H1 (cell line): ENCODE results near the gene ACAP2. TPM values are rescaled to one million over a fixed set of nuclear protein-coding genes. Genes with fewer than 3 reads are reported as not detected.

Experiments
- CTCF ChIA-PET: fragments of 300-600 bp; sonication (Branson Sonifier 250); formaldehyde crosslinking; loops from one replicate; lab custom pipeline; 2021; ENCODE audit not compliant: partially characterized antibody; lab: Charles Lee
- POLR2A ChIA-PET: fragments of 300-600 bp; sonication (Branson Sonifier 250); formaldehyde crosslinking; loops from one replicate; lab custom pipeline; 2021; ENCODE audit warnings: inconsistent platforms; ENCODE audit not compliant: partially characterized antibody; lab: Charles Lee
- DNase-seq, 2 experiments: peaks; one replicate each; pipeline versions ENCODE4 v3.0.0 to v3.0.0-alpha.2; 2010 to 2022; ENCODE audit warnings: low spot score in 2 of 2, low read depth in 1 of 2, mixed read lengths in 1 of 2
- FAIRE-seq: peaks from 2 replicates; lab custom pipeline; 2011; peaks lifted over from hg19 to GRCh38; lab: Jason Lieb, UNC
- H2AFZ ChIP-seq: 2 replicates; pipeline ENCODE4 v1.8.1; 2012; ENCODE audit warnings: low read length, inconsistent platforms
- H2AK5ac ChIP-seq: 2 replicates; pipeline ENCODE4 v1.6.1; 2013; ENCODE audit warnings: low read depth, low read length
- H2BK120ac ChIP-seq: replicated peaks from 2 replicates; pipeline ENCODE3; 2013; ENCODE audit warnings: low read depth, low read length, inconsistent platforms
- H2BK12ac ChIP-seq: 2 replicates; pipeline ENCODE4 v1.6.1; 2013; ENCODE audit warnings: low read depth, low read length
- H2BK15ac ChIP-seq: 2 replicates; pipeline ENCODE4 v1.6.1; 2013; ENCODE audit warnings: low read length
- H2BK20ac ChIP-seq: 2 replicates; pipeline ENCODE4 v1.6.1; 2013; ENCODE audit warnings: low read length
- H2BK5ac ChIP-seq: 2 replicates; pipeline ENCODE4 v1.6.1; 2013; ENCODE audit warnings: low read depth, low read length
- H3K14ac ChIP-seq: 2 replicates; pipeline ENCODE4 v1.6.1; 2013; ENCODE audit warnings: inconsistent platforms; ENCODE audit not compliant: insufficient read length
- H3K18ac ChIP-seq: 2 replicates; pipeline ENCODE4 v1.6.1; 2013; ENCODE audit warnings: low read length; ENCODE audit errors: extremely low read depth
- H3K23ac ChIP-seq: 2 replicates; pipeline ENCODE4 v1.6.1; 2013; ENCODE audit warnings: inconsistent platforms; ENCODE audit not compliant: insufficient read length
- H3K23me2 ChIP-seq: 2 replicates; pipeline ENCODE4 v1.6.1; 2013; ENCODE audit warnings: low read depth, low read length
- H3K27ac ChIP-seq: 2 replicates; pipeline ENCODE4 v1.6.1; 2011; ENCODE audit warnings: low read depth, low read length, inconsistent platforms
- H3K27me3 ChIP-seq, 4 experiments: replicated peaks in 1 of 4; 1 replicate in 1 of 4; 2 replicates in 3 of 4; pipeline versions ENCODE4 v1.6.1 to v1.8.1; 2011 to 2013; ENCODE audit warnings: low read length in 3 of 4, mild to moderate bottlenecking in 3 of 4, inconsistent platforms in 2 of 4, mixed read lengths in 2 of 4, moderate library complexity in 1 of 4; ENCODE audit not compliant: control insufficient read depth in 3 of 4, insufficient read depth in 3 of 4; ENCODE audit errors: extremely low read depth in 1 of 4
- H3K36me3 ChIP-seq, 4 experiments: 2 replicates each; pipeline versions ENCODE4 v1.6.1 to v1.8.1; 2011 to 2013; ENCODE audit warnings: mild to moderate bottlenecking in 4 of 4, low read length in 3 of 4, moderate library complexity in 2 of 4, control low read depth in 1 of 4, inconsistent platforms in 1 of 4; ENCODE audit not compliant: insufficient read depth in 4 of 4, control insufficient read depth in 2 of 4
- H3K4ac ChIP-seq: replicated peaks from 2 replicates; pipeline ENCODE3; 2013; ENCODE audit warnings: low read length, low read depth, mixed read lengths, inconsistent platforms; ENCODE audit not compliant: insufficient read length
- H3K4me1 ChIP-seq, 4 experiments: replicated peaks in 1 of 4; 1 replicate in 1 of 4; 2 replicates in 3 of 4; pipeline versions ENCODE4 v1.6.1 to v1.8.1; 2011 to 2013; ENCODE audit warnings: low read length in 3 of 4, inconsistent platforms in 2 of 4, mixed read lengths in 1 of 4; ENCODE audit not compliant: insufficient read depth in 4 of 4, control insufficient read depth in 3 of 4
- H3K4me2 ChIP-seq, 2 experiments: 2 replicates each; pipeline versions ENCODE4 v1.6.1 to v1.8.1; 2011 to 2013; ENCODE audit warnings: low read depth in 2 of 2, low read length in 2 of 2, control low read depth in 1 of 2, inconsistent platforms in 1 of 2, mild to moderate bottlenecking in 1 of 2; ENCODE audit not compliant: insufficient read depth in 1 of 2
- H3K4me3 ChIP-seq, 4 experiments: fragments of 200-600, 300-600 bp in 1 of 4; sonication (generic), shearing (Covaris generic), sonication (Bioruptor Twin) in 1 of 4; 2 replicates each; pipeline versions ENCODE4 v1.5.1 to v1.8.1; 2011 to 2016; ENCODE audit warnings: low read length in 4 of 4, low read depth in 3 of 4, control low read depth in 2 of 4, inconsistent platforms in 2 of 4, mild to moderate bottlenecking in 2 of 4, mixed read lengths in 1 of 4, moderate library complexity in 1 of 4; ENCODE audit not compliant: insufficient read depth in 2 of 4; ENCODE audit errors: extremely low read depth in 1 of 4
- H3K56ac ChIP-seq: replicated peaks from 2 replicates; pipeline ENCODE3; 2013; ENCODE audit warnings: low read depth, mild to moderate bottlenecking, mixed read lengths, low read length, inconsistent platforms; ENCODE audit not compliant: insufficient read length
- H3K79me1 ChIP-seq: 2 replicates; pipeline ENCODE4 v1.6.1; 2013; ENCODE audit warnings: low read depth, low read length, control low read depth
- H3K79me2 ChIP-seq, 2 experiments: 2 replicates each; pipeline versions ENCODE4 v1.6.1 to v1.8.1; 2012 to 2013; ENCODE audit warnings: low read length in 2 of 2, mild to moderate bottlenecking in 2 of 2, inconsistent platforms in 1 of 2; ENCODE audit not compliant: insufficient read depth in 2 of 2, control insufficient read depth in 1 of 2
- H3K9ac ChIP-seq, 4 experiments: replicated peaks in 1 of 4; 1 replicate in 1 of 4; 2 replicates in 3 of 4; pipeline versions ENCODE4 v1.6.1 to v1.8.1; 2011 to 2013; ENCODE audit warnings: low read depth in 3 of 4, low read length in 3 of 4, control low read depth in 2 of 4, mild to moderate bottlenecking in 2 of 4, moderate library complexity in 2 of 4, inconsistent platforms in 1 of 4; ENCODE audit errors: extremely low read depth in 1 of 4
- H3K9me3 ChIP-seq, 2 experiments: 2 replicates each; pipeline versions ENCODE4 v1.6.1 to v1.8.1; 2012 to 2013; ENCODE audit warnings: mild to moderate bottlenecking in 2 of 2, moderate library complexity in 2 of 2, control low read depth in 1 of 2, inconsistent platforms in 1 of 2, low read depth in 1 of 2, low read length in 1 of 2, mixed read lengths in 1 of 2; ENCODE audit not compliant: insufficient read depth in 2 of 2
- H4K20me1 ChIP-seq, 2 experiments: replicated peaks in 1 of 2; 2 replicates each; pipeline versions ENCODE3 to v1.8.1; 2011 to 2013; ENCODE audit warnings: inconsistent platforms in 2 of 2, low read length in 2 of 2, mild to moderate bottlenecking in 1 of 2; ENCODE audit not compliant: insufficient read depth in 2 of 2, control insufficient read depth in 1 of 2
- H4K5ac ChIP-seq: 2 replicates; pipeline ENCODE4 v1.6.1; 2013; ENCODE audit warnings: low read length, low read depth, mixed read lengths, inconsistent platforms; ENCODE audit not compliant: insufficient read length
- H4K8ac ChIP-seq: 2 replicates; pipeline ENCODE4 v1.8.0; 2013; ENCODE audit warnings: mild to moderate bottlenecking, moderate library complexity, low read length, inconsistent platforms; ENCODE audit not compliant: insufficient read depth; ENCODE audit errors: extremely low read depth
- H4K91ac ChIP-seq: replicated peaks from 2 replicates; pipeline ENCODE3; 2013; ENCODE audit warnings: low read length, mixed read lengths, inconsistent platforms; ENCODE audit not compliant: insufficient read length
- BCL11A ChIP-seq, 2 experiments: IDR thresholded peaks; one replicate each; pipeline ENCODE4 v1.6.1; 2011; ENCODE audit warnings: low read depth in 2 of 2, low read length in 2 of 2, mild to moderate bottlenecking in 2 of 2
- CEBPB ChIP-seq: IDR thresholded peaks from 2 replicates; pipeline ENCODE4 v1.6.1; 2012; ENCODE audit warnings: low read depth, low read length
- CHD1 ChIP-seq: IDR thresholded peaks from 2 replicates; pipeline ENCODE4 v1.6.1; 2012; ENCODE audit warnings: low read depth, low read length, improper control_type of control experiment
- HDAC6 ChIP-seq: IDR thresholded peaks from one replicate; pipeline ENCODE4 v1.7.1; 2012; ENCODE audit warnings: low read depth, mild to moderate bottlenecking, inconsistent platforms, low read length, moderate library complexity
- MAFK ChIP-seq: IDR thresholded peaks from 2 replicates; pipeline ENCODE4 v1.6.1; 2012; ENCODE audit warnings: low read depth, mild to moderate bottlenecking, improper control_type of control experiment, low read length
- SIRT6 ChIP-seq: IDR thresholded peaks from one replicate; pipeline ENCODE4 v1.7.1; 2012; ENCODE audit warnings: low read length, inconsistent platforms
- SIX5 ChIP-seq: IDR thresholded peaks from 2 replicates; pipeline ENCODE4 v1.6.1; 2011; ENCODE audit warnings: mild to moderate bottlenecking, low read depth, low read length
- TAF7 ChIP-seq: optimal IDR thresholded peaks from 2 replicates; pipeline ENCODE3; 2011; ENCODE audit warnings: low read depth, mild to moderate bottlenecking, inconsistent platforms, low read length, moderate library complexity, borderline replicate concordance
- WGBS, 2 experiments: shearing (Covaris generic) in 1 of 2; methylation state at CpG; one replicate each; pipeline versions ENCODE4 v1.1.6 to v1.1.7; 2013 to 2015; ENCODE audit warnings: low lambda C conversion rate in 2 of 2, mixed read lengths in 2 of 2, inconsistent platforms in 1 of 2, low coverage in 1 of 2, missing lambda C conversion rate in 1 of 2; ENCODE audit not compliant: insufficient replicate concordance in 2 of 2, insufficient coverage in 1 of 2, insufficient read length in 1 of 2; ENCODE audit errors: extremely low coverage in 1 of 2, missing lambda C conversion rate in 1 of 2; 5-methylcytosine and 5-hydroxymethylcytosine counted together
- polyA plus RNA-seq, 7 experiments: library from polyadenylated mRNA; depleted of rRNA in 3 of 7; stranded (reverse) in 5 of 7; unstranded in 2 of 7; fragments of >200 nt in 5 of 7; fragments of 200-250 nt in 2 of 7; gene quantifications; 1 replicate in 5 of 7; 2 replicates in 1 of 7; 4 replicates in 1 of 7; pipeline versions ENCODE4 v1.2.1 to v1.2.3, GENCODE V29; 2011 to 2013; ENCODE audit warnings: missing spikeins in 2 of 7, mixed read lengths in 2 of 7
- total RNA-seq: library from RNA; stranded (reverse); fragmentation: NEBNext Ultra II Directional; extraction: Animal tissue kit (Norgen Biotek cat#: 25700); gene quantifications from 2 replicates; pipeline ENCODE4 v1.2.1, GENCODE V29; 2021
- TF ChIP-seq, protein P1 (sequence below), 3 experiments: IDR thresholded peaks; 1 replicate in 2 of 3; 2 replicates in 1 of 3; pipeline versions ENCODE4 v1.5.1 to v1.6.1; 2011; ENCODE audit warnings: low read length in 3 of 3, mild to moderate bottlenecking in 3 of 3, inconsistent platforms in 2 of 3, low read depth in 1 of 3, moderate library complexity in 1 of 3; ENCODE audit not compliant: insufficient read depth in 1 of 3; ENCODE audit errors: control extremely low read depth in 1 of 3

Gene ACAP2
- total and polyA plus RNA-seq, 2 of the 8 experiments (the other 6 are each of a cell fraction or from before 2014, with no cell fraction given), result 7.7 to 37.3 TPM

DNA sequence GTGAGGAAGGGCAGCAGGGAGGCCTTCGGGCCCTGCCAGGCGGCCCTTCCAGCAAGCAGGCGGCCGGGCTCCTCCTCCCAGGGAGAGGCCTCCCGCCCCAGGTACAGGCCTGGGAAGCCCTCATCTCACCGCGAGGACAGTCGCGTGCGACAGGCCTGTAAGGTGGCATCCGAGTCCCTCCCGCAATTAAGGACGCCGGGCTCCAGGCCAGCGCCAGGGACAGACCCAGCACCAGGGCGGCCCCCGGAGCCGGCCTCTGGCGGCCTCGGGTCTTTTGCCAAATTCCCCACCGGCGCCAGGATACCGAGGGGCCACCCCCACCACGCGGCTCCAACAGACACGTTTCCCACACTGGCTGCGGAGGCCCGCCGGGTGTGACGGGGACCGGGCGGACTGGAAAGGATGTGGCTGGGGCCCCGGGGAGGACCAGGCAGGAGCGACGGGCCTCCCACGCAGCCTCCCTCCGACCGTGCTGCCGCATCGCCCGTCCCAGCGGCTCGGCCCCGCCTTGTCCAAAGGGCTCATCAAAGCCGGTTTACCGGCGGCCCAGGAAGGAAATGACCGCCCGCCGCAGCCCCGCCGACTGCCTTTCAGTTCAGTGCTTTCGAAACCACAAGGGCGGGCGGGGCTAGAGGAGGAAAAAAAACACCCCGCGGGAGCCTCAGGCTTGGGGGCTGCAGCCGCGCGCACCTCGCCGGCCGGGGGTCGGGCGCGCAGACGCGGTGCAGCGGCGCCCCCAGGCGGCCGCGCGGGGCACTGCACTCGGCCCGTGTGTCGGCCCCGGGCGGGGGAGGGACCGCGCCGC, 183.1 kb downstream of the ACAP2 start:
- Histone ChIP-seq H3K56ac (peak overlapping the region; percentile 12), H3K4me2 (peak overlapping the region; percentile 83 to 94), H3K23me2 (peaks cover 7% of the 10 kb centered on the region; the same call in 1 of the 2 replicates), H2BK120ac (no peak overlapping the region), H3K18ac (peak overlapping the region; percentile 60), H2BK12ac (peak overlapping the region; percentile 92; the same call in 1 of the 2 replicates), H4K20me1 (peaks cover 26 to 35% of the 10 kb centered on the region in 2 experiments), H4K5ac (peak overlapping the region; percentile 50), H3K4ac (no peak overlapping the region), H3K79me1 (peaks cover 29% of the 10 kb centered on the region), H2AK5ac (no peak overlapping the region), H3K36me3 (no peaks in the 10 kb centered on the region), H2AFZ (no peak overlapping the region), H3K27ac (no peak overlapping the region), H3K9ac (peak overlapping the region in 3 of 4 experiments; percentile 35 to 53 (median 42); a peak in 5 of 7 replicates), H2BK15ac (0 out of 2 replicates have a peak overlapping the region, but pooled peaks have one; percentile 72), H3K4me1 (peaks cover 7 to 30% (median 21%) of the 10 kb centered on the region in 4 experiments), H3K23ac (no peak overlapping the region), H4K8ac (peak overlapping the region; percentile 92), H3K4me3 (peak overlapping the region; percentile 29 to 68 (median 52)), H3K79me2 (peaks cover 0 to 79% of the 10 kb centered on the region in 2 experiments; a peak in 3 of 4 replicates), H3K27me3 (no peaks in the 10 kb centered on the region), H3K14ac (no peak overlapping the region), H2BK20ac (no peak overlapping the region), H2BK5ac (peak overlapping the region; percentile 52; the same call in 1 of the 2 replicates), H4K91ac (peak overlapping the region; percentile 82), H3K9me3 (no peaks in the 10 kb centered on the region)
- WGBS, 2 experiments, result 5% methylated on average over 44 of the region's 82 CpGs; no CpG with 5 or more reads in 1 of the 2 experiments
- no peak for FAIRE-seq
- peak in 1 of 2 experiments; percentile 76 for DNase-seq
- POLR2A ChIA-PET, result interaction anchor here (0.8 to 1.7 kb wide), 3 partner anchors 140 to 573 kb away, joined by 3 to 9 read pairs (median 4); partner anchors contain the start of gene FAM43A
- CTCF ChIA-PET, result interaction anchor here (0.7 to 1.6 kb wide), 8 partner anchors 9 to 587 kb away, joined by 3 to 5 read pairs (median 4); partner anchors contain the start of gene LSG1
- TF ChIP-seq, protein P1, sequence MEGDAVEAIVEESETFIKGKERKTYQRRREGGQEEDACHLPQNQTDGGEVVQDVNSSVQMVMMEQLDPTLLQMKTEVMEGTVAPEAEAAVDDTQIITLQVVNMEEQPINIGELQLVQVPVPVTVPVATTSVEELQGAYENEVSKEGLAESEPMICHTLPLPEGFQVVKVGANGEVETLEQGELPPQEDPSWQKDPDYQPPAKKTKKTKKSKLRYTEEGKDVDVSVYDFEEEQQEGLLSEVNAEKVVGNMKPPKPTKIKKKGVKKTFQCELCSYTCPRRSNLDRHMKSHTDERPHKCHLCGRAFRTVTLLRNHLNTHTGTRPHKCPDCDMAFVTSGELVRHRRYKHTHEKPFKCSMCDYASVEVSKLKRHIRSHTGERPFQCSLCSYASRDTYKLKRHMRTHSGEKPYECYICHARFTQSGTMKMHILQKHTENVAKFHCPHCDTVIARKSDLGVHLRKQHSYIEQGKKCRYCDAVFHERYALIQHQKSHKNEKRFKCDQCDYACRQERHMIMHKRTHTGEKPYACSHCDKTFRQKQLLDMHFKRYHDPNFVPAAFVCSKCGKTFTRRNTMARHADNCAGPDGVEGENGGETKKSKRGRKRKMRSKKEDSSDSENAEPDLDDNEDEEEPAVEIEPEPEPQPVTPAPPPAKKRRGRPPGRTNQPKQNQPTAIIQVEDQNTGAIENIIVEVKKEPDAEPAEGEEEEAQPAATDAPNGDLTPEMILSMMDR (IDR thresholded peaks at IDR 0.05; ENCODE audit: control extremely low read depth in 1 of 3, insufficient read depth in 1 of 3, low read depth in 1 of 3, low read length in 3 of 3), result peak in 2 of 3 experiments; percentile 77 to 82; a peak in 3 of 4 replicates
- TF ChIP-seq CEBPB, result no peak; the same call in 1 of the 2 replicates
- no peak for TF ChIP-seq BCL11A (IDR thresholded peaks at IDR 0.05; ENCODE audit: low read depth in 2 of 2, low read length in 2 of 2)
- no peak for TF ChIP-seq SIRT6
- TF ChIP-seq SIX5, result no peak
- TF ChIP-seq CHD1, result no peak
- no peak for TF ChIP-seq TAF7
- no peak for TF ChIP-seq MAFK
- TF ChIP-seq HDAC6, result no peak
